Neural cell (in vitro differentiated cells): Measurements from ENCODE around the gene PCGF3. TPM values are rescaled to one million over a fixed set of nuclear protein-coding genes. Genes with fewer than 3 reads are reported as not detected.
"Not testable (repeated sequence)": the region's sequence is repeated elsewhere in the genome, so short reads cannot be mapped to it uniquely, and the experiment has no call there.

ENCODE experiments used
- H2AFZ ChIP-seq: fragments of 200-600, 300-800 bp; sonication (generic), shearing (Covaris generic); 2 replicates; pipeline ENCODE4 v1.6.0; 2014; ENCODE audit warnings: low read depth, mild to moderate bottlenecking, antibody characterized with exemption, low read length, moderate library complexity
- H3F3A ChIP-seq: fragments of 200-600 bp; shearing (Covaris generic); 2 replicates; pipeline ENCODE4 v1.6.1; 2016; ENCODE audit warnings: mild to moderate bottlenecking, moderate library complexity, mixed read lengths, antibody characterized with exemption, low read length; ENCODE audit not compliant: insufficient read depth, poor library complexity, severe bottlenecking
- H3K27ac ChIP-seq: fragments of 200-600, 300-800 bp; sonication (generic), shearing (Covaris generic); 2 replicates; pipeline ENCODE4 v1.5.1; 2014; ENCODE audit warnings: mild to moderate bottlenecking, low read length, moderate library complexity
- H3K27me3 ChIP-seq: fragments of 300-800, 200-600 bp; sonication (generic), shearing (Covaris generic); 2 replicates; pipeline ENCODE4 v1.6.0; 2014; ENCODE audit warnings: mild to moderate bottlenecking, low read depth, low read length, moderate library complexity; ENCODE audit not compliant: insufficient read depth
- H3K36me3 ChIP-seq: fragments of 300-800, 200-600 bp; sonication (generic), shearing (Covaris generic); 2 replicates; pipeline ENCODE4 v1.5.1; 2014; ENCODE audit warnings: mild to moderate bottlenecking, antibody characterized with exemption, low read length, moderate library complexity; ENCODE audit not compliant: insufficient read depth
- H3K4me2 ChIP-seq: fragments of 300-800, 200-600 bp; sonication (generic), shearing (Covaris generic); 2 replicates; pipeline ENCODE4 v1.6.0; 2014; ENCODE audit warnings: mild to moderate bottlenecking, low read length
- H3K4me3 ChIP-seq: fragments of 300-800, 200-600 bp; sonication (generic), shearing (Covaris generic); 2 replicates; pipeline ENCODE4 v1.5.1; 2014; ENCODE audit warnings: mild to moderate bottlenecking, low read length, moderate library complexity
- H3K79me2 ChIP-seq: fragments of 200-600 bp; shearing (Covaris generic); replicated peaks from 2 replicates; pipeline ENCODE4 v1.6.0; 2014; ENCODE audit warnings: mild to moderate bottlenecking, low read length, moderate library complexity; ENCODE audit not compliant: insufficient read depth
- H3K9ac ChIP-seq: fragments of 300-800, 200-600 bp; sonication (generic), shearing (Covaris generic); 2 replicates; pipeline ENCODE4 v1.6.1; 2016; ENCODE audit warnings: mild to moderate bottlenecking, low read length, mixed read lengths
- H3K9me2 ChIP-seq: fragments of 200-600 bp; shearing (Covaris generic); 2 replicates; pipeline ENCODE4 v1.6.1; 2016; ENCODE audit warnings: mild to moderate bottlenecking, low read length, mixed read lengths; ENCODE audit not compliant: insufficient read depth
- H3K9me3 ChIP-seq: fragments of 200-600, 300-800 bp; sonication (generic), shearing (Covaris generic); 2 replicates; pipeline ENCODE4 v1.6.1; 2016; ENCODE audit warnings: mild to moderate bottlenecking, mixed run types, low read length, moderate library complexity, mixed read lengths
- H4K20me1 ChIP-seq: fragments of 200-600 bp; shearing (Covaris generic); 2 replicates; pipeline ENCODE4 v1.6.1; 2016; ENCODE audit warnings: mild to moderate bottlenecking, mixed run types; ENCODE audit not compliant: insufficient read depth
- EP300 ChIP-seq: fragments of 450-650 bp; conservative IDR thresholded peaks from 2 replicates; pipeline ENCODE4 v1.6.1; 2014; ENCODE audit warnings: antibody characterized with exemption, mild to moderate bottlenecking, moderate library complexity; ENCODE audit not compliant: poor library complexity, severe bottlenecking
- EZH2 ChIP-seq: fragments of 200-600, 300-800 bp; shearing (Covaris generic), sonication (generic); IDR thresholded peaks from 2 replicates; pipeline ENCODE4 v1.6.1; 2014; ENCODE audit warnings: antibody characterized with exemption, low read length, borderline replicate concordance, mild to moderate bottlenecking; ENCODE audit not compliant: insufficient read depth, poor library complexity, severe bottlenecking
- MXI1 ChIP-seq: fragments of 450-650 bp; conservative IDR thresholded peaks from 2 replicates; pipeline ENCODE4 v1.6.1; 2014; ENCODE audit warnings: antibody characterized with exemption, mild to moderate bottlenecking; ENCODE audit not compliant: poor library complexity, severe bottlenecking
- POLR2AphosphoS5 ChIP-seq: IDR thresholded peaks from 2 replicates; pipeline ENCODE4 v1.6.1; 2012
- RAD21 ChIP-seq: fragments of 450-650 bp; conservative IDR thresholded peaks from 2 replicates; pipeline ENCODE4 v1.6.1; 2014; ENCODE audit warnings: antibody characterized with exemption, mild to moderate bottlenecking, moderate library complexity
- SMC3 ChIP-seq: fragments of 450-650 bp; conservative IDR thresholded peaks from 2 replicates; pipeline ENCODE4 v1.6.1; 2014; ENCODE audit warnings: antibody characterized with exemption, mild to moderate bottlenecking, moderate library complexity; ENCODE audit not compliant: poor library complexity
- TAF1 ChIP-seq: IDR thresholded peaks from 2 replicates; pipeline ENCODE4 v1.6.1; 2012; ENCODE audit warnings: low read depth
- polyA plus RNA-seq: library from polyadenylated mRNA; depleted of rRNA; stranded (reverse); fragments of >200 nt; gene quantifications from 2 replicates; pipeline ENCODE4 v1.2.3, GENCODE V29; 2014
- TF ChIP-seq, protein P1 (sequence below): IDR thresholded peaks from 2 replicates; pipeline ENCODE4 v1.6.1; 2012; ENCODE audit warnings: borderline replicate concordance
- TF ChIP-seq, protein P2 (sequence below): fragments of 450-650 bp; IDR thresholded peaks from 2 replicates; pipeline ENCODE4 v1.5.1; 2014; ENCODE audit warnings: antibody characterized with exemption, mild to moderate bottlenecking, moderate library complexity; ENCODE audit not compliant: poor library complexity, severe bottlenecking

The PCGF3 gene
- polyA plus RNA-seq, 1 donor from 2014 or later = 117 TPM

DNA sequence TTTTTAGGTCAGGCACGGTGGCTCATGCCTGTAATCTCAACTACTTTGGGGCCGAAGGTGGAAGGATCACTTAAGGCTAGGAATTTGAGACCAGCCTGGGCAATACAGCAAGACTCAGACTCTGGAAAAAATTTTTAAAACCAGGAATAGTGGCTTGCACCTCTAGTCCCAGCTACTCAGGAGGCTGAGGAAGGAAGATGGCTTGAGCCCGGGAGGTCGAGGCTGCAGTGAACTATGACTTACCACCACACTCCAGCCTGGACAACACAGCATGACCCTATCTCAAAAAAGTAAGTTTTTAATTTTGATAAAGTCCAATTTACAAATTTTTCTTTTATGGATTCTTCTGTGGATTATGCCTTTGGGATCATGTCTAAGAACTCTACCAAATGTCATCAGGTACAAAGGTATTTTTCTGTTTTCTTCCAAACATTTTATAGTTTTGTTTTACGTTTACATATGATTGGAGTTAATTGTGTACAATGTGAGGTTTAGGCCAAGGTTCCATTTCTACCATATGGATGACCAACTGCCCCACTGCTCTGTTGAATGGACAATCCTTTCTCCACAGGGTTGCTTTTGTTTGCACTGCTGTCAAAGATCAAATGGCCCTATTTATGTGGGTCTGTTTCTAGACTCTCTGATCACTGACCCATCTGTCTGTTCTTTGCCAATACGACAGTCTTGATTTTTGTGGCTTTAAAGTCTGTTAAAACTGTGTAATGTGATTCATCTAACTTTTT lies 72.1 kb downstream of the PCGF3 start:
- H3K36me3 ChIP-seq = no peaks in the 10 kb centered on the region

DNA sequence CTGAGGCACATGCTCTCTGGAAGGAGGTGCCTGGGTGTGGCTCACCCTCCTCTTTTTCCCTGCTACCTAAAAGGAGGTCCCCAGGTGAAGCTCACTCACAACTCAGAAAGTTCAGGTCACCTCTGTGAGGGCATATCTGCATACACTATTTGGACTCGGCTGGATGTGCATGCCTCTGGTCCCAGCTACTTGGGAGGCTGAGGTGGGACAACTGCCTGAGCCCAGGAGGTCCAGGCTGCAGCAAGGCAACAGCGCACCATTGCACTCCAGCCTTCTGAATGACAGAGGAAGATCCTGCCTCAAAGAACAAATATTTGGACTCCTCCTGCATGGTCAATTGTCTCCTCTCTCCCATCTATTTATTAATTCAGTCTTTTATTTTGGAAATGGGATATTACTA lies 73.9 kb downstream of the PCGF3 start:
- H3K9me3 ChIP-seq = no peaks in the 10 kb centered on the region
- no peaks in the 10 kb centered on the region for H3F3A ChIP-seq
- no peaks in the 10 kb centered on the region for H3K9me2 ChIP-seq
- H3K9ac ChIP-seq = no peak overlapping the region
- TF ChIP-seq EP300 (no peak), EZH2 (no peak), RAD21 (no peak), MXI1 (no peak), POLR2AphosphoS5 (no peak), SMC3 (no peak), TAF1 (no peak)
- TF ChIP-seq, protein P1, sequence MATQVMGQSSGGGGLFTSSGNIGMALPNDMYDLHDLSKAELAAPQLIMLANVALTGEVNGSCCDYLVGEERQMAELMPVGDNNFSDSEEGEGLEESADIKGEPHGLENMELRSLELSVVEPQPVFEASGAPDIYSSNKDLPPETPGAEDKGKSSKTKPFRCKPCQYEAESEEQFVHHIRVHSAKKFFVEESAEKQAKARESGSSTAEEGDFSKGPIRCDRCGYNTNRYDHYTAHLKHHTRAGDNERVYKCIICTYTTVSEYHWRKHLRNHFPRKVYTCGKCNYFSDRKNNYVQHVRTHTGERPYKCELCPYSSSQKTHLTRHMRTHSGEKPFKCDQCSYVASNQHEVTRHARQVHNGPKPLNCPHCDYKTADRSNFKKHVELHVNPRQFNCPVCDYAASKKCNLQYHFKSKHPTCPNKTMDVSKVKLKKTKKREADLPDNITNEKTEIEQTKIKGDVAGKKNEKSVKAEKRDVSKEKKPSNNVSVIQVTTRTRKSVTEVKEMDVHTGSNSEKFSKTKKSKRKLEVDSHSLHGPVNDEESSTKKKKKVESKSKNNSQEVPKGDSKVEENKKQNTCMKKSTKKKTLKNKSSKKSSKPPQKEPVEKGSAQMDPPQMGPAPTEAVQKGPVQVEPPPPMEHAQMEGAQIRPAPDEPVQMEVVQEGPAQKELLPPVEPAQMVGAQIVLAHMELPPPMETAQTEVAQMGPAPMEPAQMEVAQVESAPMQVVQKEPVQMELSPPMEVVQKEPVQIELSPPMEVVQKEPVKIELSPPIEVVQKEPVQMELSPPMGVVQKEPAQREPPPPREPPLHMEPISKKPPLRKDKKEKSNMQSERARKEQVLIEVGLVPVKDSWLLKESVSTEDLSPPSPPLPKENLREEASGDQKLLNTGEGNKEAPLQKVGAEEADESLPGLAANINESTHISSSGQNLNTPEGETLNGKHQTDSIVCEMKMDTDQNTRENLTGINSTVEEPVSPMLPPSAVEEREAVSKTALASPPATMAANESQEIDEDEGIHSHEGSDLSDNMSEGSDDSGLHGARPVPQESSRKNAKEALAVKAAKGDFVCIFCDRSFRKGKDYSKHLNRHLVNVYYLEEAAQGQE = no peak
- TF ChIP-seq, protein P2, sequence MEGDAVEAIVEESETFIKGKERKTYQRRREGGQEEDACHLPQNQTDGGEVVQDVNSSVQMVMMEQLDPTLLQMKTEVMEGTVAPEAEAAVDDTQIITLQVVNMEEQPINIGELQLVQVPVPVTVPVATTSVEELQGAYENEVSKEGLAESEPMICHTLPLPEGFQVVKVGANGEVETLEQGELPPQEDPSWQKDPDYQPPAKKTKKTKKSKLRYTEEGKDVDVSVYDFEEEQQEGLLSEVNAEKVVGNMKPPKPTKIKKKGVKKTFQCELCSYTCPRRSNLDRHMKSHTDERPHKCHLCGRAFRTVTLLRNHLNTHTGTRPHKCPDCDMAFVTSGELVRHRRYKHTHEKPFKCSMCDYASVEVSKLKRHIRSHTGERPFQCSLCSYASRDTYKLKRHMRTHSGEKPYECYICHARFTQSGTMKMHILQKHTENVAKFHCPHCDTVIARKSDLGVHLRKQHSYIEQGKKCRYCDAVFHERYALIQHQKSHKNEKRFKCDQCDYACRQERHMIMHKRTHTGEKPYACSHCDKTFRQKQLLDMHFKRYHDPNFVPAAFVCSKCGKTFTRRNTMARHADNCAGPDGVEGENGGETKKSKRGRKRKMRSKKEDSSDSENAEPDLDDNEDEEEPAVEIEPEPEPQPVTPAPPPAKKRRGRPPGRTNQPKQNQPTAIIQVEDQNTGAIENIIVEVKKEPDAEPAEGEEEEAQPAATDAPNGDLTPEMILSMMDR = no peak
- H3K4me2 ChIP-seq = no peak overlapping the region
- H2AFZ ChIP-seq = no peak overlapping the region
- H3K79me2 ChIP-seq = peaks cover 46% of the 10 kb centered on the region
- no peak overlapping the region for H3K27ac ChIP-seq
- H3K36me3 ChIP-seq = no peaks in the 10 kb centered on the region
- peak overlapping the region; percentile 100 for H3K4me3 ChIP-seq
- H3K27me3 ChIP-seq = peaks cover 4% of the 10 kb centered on the region
- H4K20me1 ChIP-seq = no peaks in the 10 kb centered on the region

More for the DNA sequence above, 72.1 kb downstream of the PCGF3 start:
- Histone ChIP-seq H4K20me1 (no peaks in the 10 kb centered on the region), H3K4me2 (no peak overlapping the region), H3K9ac (no peak overlapping the region), H3K27ac (no peak overlapping the region), H3K27me3 (no peaks in the 10 kb centered on the region), H2AFZ (no peak overlapping the region), H3K9me2 (no peaks in the 10 kb centered on the region), H3K9me3 (no peaks in the 10 kb centered on the region), H3F3A (no peaks in the 10 kb centered on the region), H3K79me2 (peaks cover 46% of the 10 kb centered on the region), H3K4me3 (no peak overlapping the region)
- TF ChIP-seq, protein P1 = no peak
- TF ChIP-seq POLR2AphosphoS5 (no peak), RAD21 (no peak), EP300 (no peak)

DNA sequence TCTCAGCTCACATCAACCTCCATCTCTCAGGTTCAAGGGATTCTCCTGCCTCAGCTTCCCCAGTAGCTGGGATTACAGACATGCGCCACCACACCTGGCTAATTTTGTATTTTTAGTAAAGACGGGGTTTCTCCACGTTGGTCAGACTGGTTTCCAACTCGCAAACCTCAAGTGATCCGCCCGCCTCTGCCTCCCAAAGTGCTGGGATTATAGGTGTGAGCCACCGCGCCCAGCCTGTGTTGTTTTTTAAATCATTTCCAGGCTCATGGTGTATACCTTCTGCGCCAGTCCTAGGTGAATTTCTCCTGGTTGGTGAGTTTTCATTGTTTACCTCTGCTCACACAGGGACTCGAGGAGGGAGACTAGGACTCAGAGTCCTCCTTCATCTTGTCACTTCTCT lies 74.6 kb downstream of the PCGF3 start:
- not testable (repeated sequence) for H3K9me2 ChIP-seq, H3F3A ChIP-seq, H3K9me3 ChIP-seq, H2AFZ ChIP-seq, H3K36me3 ChIP-seq, H4K20me1 ChIP-seq
- Histone ChIP-seq H3K79me2 (peaks cover 43% of the 10 kb centered on the region), H3K9ac (peak overlapping the region; percentile 98), H3K27ac (peak overlapping the region; percentile 93), H3K4me3 (peak overlapping the region; percentile 100), H3K4me2 (peak overlapping the region; percentile 61), H3K27me3 (peaks cover 11% of the 10 kb centered on the region)
